ENCODE data around the gene CX3CL1.
"Not testable (repeated sequence)": the region's sequence is repeated elsewhere in the genome, so short reads cannot be mapped to it uniquely, and the experiment has no call there.

The CX3CL1 gene

DNA sequence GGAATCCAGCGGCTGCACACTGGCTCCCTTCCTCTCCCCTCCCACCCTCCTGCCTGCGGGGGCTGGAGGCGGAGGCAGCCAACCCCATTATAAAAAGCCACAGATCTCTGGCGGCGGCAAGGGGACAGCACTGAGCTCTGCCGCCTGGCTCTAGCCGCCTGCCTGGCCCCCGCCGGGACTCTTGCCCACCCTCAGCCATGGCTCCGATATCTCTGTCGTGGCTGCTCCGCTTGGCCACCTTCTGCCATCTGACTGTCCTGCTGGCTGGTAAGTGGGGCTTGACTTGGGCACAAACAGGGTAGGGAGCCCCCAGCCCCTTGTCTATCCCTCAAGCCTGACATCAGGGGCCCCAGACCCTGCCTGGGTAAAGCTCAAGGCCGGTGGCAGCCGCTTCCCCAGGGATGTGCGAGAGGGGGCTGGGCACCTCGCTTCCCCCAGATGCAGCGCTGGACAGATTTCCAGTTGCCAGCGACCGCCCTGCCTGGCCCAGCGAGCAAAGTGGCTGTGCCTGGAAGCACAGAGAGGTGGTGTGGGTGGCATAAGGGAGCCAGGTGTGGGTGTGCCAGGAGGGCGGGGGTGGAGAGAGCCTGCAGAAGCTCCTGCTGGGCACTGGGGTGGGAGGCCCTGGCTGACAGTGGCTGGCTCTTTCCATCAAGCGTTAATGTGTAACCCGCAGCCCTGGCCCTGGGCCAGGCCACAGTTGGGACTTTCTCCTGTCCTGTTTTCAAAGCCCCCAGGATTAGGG is at the start of gene CX3CL1:
Gene CX3CL1, plus strand, starts transcription at position 119 of the 745 bp plus-strand sequence. Its CDS starts 79 bp downstream, at position 198.
- no peak for DNase-seq

GRCh38 chr16:57324749-57325148 is 47.5 kb upstream of the CX3CL1 start:
- DNase-seq: no peak

- no peak for DNase-seq
Measured at GRCh38 chr16:57325458-57325857, 46.8 kb upstream of the CX3CL1 start.

DNA sequence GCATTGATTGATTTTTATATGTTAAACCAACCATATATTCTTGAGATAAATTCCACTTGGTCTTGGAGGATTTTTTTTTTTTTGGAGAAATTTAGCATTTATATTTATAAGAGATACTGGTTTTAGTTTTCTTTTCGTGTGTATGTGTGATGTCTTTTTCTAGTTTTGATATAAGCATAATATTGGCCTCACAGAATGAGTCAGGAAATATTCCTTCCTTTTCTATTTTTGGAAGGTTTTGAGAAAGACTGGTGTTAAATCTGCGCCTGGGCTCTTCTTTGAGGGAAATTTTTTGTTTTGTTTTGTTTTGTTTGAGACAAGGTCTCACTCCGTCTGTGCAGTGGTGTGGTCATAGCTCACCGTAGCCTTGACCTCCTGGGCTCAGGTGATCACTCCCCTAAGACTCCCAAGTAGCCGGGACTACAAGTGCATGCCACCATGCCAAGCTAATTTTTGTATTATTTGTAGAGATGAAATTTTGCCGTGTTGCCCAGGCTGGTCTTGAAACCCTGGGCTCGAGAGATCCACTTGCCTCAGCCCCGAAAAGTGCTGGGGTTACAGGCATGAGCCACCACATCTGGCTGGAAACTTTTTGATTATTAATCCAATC is 42.5 kb upstream of the CX3CL1 start:
- DNase-seq: no peak

- DNase-seq: no peak
Measured at GRCh38 chr16:57331355-57331754, 40.9 kb upstream of the CX3CL1 start.

- DNase-seq: no peak
Measured at GRCh38 chr16:57333402-57333801, 38.9 kb upstream of the CX3CL1 start.

GRCh38 chr16:57335366-57335765 is 36.9 kb upstream of the CX3CL1 start:
- no peak for DNase-seq

DNA sequence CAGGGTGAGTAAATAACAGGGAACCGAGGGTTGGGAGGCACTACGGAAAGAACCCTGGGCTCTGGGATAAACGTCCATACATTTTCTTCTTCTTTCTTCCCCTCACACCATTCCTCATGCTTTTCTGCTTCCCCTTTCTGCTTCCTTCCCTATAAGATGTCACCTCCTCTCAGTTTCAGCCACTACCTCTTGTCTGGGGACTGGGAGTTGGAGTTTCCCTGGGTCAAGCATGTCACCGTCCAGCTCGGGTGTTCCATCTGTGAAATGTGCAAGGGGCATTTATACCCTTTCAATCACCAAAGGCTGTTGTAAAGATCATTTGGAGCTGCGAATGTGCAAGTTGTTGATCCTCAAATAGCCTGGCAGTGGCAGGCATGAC is 31.2 kb upstream of the CX3CL1 start:
- DNase-seq: no peak

- DNase-seq: no peak
Measured at GRCh38 chr16:57341441-57342303, 30.6 kb upstream of the CX3CL1 start.

DNA sequence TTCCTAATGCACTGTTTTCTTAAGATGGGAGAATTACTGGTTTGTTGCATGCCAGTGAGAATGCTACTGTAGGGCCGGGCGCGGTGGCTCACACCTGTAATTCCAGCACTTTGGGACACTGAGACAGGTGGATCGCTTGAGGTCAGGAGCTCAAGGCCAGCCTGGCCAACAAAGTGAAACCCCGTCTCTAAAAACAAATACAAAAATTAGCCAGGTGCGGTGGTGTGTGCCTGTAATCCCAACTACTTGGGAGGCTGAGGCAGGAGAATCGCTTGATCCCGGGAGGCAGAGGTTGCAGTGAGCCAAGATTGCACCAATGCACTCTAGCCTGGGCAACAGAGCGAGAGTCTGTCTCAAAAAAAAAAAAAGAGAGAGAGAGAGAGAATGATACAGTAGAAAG is 29.7 kb upstream of the CX3CL1 start:
- DNase-seq: not testable (repeated sequence)

- no peak for DNase-seq
Measured at GRCh38 chr16:57343221-57343620, 29.1 kb upstream of the CX3CL1 start.

DNA sequence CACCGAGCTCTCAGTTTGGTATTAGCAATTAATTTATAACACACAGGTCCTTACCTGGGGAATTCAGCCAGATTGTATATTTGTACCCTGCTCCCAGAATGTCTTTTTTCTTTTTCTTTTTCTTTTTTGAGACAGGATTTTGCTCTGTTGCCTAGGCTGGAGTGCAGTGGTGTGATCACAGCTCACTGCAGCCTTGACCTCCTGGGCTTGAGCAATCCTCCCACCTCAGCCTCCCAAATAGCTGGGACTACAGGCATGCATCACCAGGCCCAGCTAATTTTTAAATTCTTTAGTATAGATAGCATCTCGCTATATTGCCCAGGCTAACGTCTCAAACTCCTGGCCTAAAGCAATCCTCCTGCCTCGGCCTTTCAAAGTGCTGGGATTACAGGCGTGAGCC is 28.2 kb upstream of the CX3CL1 start:
- not testable (repeated sequence) for DNase-seq

DNA sequence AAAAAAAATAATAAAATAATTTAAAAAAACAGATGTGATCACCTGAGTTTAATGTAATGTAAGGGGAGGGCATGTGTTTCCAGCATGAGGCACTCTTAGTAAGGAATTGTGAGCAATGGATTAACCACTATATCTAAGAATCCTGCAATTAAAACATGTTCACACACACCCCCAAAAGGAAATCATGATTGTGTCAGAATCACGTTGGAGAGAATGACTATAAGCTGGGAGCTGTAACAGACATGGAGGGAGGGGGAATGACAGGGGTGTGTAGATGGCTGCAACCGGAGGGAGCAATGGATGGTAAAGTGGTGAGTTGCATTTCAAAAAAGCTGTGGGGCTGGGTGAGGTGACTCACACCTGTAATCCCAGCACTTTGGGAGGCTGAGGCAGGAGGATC is 27.3 kb upstream of the CX3CL1 start:
- DNase-seq: no peak

DNA sequence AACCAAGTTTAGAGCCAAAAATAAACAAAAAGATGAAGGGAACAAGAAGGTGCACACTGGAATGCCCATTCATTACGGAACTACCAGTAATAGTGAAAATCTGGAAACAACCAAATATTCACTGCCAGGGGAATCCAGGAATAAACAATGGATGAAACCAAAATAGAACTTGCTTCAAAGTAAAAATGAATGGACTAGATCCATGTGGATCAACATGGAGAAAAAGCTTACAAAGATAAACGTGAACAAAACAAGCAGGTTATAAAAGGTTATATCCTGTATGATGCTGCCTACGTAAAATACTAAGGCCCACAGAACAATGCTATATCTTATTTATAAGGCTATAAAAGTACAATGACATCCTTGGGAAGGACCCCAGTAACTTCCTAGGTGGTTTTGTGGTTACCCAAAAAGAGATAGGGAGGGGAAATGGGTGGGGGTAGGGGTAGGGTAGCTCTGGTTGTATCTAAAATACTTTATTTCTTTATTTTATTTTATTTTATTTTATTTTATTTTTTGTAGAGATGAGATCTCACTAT is 26.6 kb upstream of the CX3CL1 start:
- DNase-seq: no peak

GRCh38 chr16:57347858-57348257 is 24.4 kb upstream of the CX3CL1 start:
- DNase-seq: no peak

GRCh38 chr16:57348327-57348726 is 24.0 kb upstream of the CX3CL1 start:
- no peak for DNase-seq

DNA sequence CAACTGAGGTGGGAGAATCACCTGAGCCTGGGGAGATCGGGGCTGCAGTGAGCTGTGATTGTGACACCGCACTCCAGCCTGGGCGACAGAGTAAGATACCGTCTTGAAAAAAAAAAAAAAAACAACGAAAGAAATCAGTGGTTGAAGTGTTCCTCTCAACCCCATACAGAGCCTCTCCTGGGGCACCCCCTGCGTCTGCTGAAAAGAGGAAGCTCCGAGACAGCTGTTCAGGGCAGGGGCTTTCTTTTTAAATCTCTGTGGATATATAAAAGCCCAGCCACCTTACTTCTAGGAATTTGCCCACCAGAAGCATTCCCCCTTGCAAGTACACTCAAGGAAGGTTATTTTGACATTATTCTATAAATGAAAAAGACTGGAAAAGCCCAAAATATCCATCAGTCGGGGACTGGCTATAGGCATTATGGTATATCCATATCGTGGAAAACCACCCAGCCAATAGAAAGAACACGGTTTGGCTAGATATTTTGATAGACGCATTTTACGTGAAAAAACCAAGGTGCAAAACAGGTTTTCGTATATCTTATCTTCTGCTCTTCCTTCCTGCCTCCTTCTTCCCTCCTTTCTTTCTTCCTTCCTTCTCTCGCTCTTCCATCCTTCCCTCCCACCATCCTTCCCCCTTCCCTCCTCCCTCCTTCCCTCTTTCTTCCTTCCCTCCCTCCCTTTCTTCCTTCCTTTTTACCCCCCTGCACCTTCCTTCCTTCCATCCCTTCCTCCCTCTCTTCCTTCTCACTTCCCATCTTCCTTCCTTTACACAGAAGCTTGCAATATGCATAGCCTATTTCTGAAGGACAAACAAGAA is 22.9 kb upstream of the CX3CL1 start:
- DNase-seq: no peak

- DNase-seq: no peak
Measured at GRCh38 chr16:57352636-57353047, 19.6 kb upstream of the CX3CL1 start.

- no peak for DNase-seq
Measured at GRCh38 chr16:57354311-57354710, 18.0 kb upstream of the CX3CL1 start.

GRCh38 chr16:57355898-57356414 is 16.3 kb upstream of the CX3CL1 start:
- DNase-seq: no peak

GRCh38 chr16:57356547-57356946 is 15.7 kb upstream of the CX3CL1 start:
- DNase-seq: no peak

DNA sequence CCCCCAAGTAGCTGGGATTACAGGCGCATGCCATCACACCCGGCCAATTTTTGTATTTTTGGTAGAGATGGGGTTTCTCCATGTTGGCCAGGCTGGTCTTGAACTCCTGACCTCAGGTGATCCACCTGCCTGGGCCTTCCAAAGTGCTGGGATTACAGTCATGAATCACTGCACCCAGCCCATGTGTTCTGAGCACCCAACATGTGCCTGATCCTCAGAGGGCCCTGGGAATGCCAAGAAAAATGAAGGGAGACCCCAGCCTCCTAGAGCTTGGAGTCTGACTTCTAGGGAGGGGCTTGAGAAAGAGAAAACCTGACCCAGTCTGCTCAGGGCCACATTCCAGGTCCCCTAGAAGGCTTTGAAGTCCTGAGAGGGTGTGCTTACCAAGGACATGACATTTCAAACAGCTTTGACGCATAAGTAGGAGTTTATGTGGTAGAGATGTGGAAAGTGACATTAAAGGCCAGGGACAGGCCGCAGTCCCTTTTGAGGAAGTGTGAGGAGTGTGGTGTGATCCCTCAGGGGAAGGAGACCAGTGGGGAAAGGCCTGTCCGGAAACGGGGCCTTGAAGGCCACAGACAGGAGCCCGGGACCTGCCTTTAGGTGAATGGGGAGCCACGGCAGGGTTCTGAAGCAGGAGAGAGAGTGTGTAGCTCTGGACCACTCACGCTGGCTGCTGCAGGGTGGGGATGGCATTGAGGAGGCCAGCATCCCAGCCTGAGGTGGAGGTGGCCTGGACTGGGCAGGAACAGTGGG is 14.8 kb upstream of the CX3CL1 start:
- DNase-seq: no peak

All from SIG-M5 (cell line).